Body of pancreas (tissue), 4 donors: ENCODE data around the gene WDR83. TPM values are rescaled to one million over a fixed set of nuclear protein-coding genes. Genes with fewer than 3 reads are reported as not detected.
A peak's percentile ranks its signal among the peaks of the same experiment; 100 is the strongest.

Experiments used
- ATAC-seq: fragments of 150-250 bp; one replicate; pipeline ENCODE4 v1.9.1; 2016
- DNase-seq, 4 donors: peaks; one replicate each; pipeline ENCODE4 v3.0.0-alpha.2; 2019
- H3K27ac ChIP-seq, 4 donors: fragments of 200-600 bp; sonication (generic); 1 replicate in 3 of 4; 2 replicates in 1 of 4; pipeline versions ENCODE4 v1.5.1 to v1.6.1; 2016 to 2019; ENCODE audit warnings: mild to moderate bottlenecking in 1 of 4, mixed read lengths in 1 of 4, moderate library complexity in 1 of 4
- H3K27me3 ChIP-seq, 2 donors: fragments of 200-600 bp; sonication (generic); one replicate each; pipeline ENCODE4 v1.6.0; 2016; ENCODE audit warnings: mild to moderate bottlenecking in 1 of 2
- H3K36me3 ChIP-seq, 2 donors: fragments of 200-600 bp; sonication (generic); replicated peaks in 1 of 2; 2 replicates each; pipeline ENCODE4 v1.5.1; 2016; ENCODE audit warnings: low read depth in 2 of 2; ENCODE audit not compliant: insufficient read depth in 1 of 2
- H3K4me1 ChIP-seq: fragments of 200-600 bp; sonication (generic); one replicate; pipeline ENCODE4 v1.6.0; 2016
- H3K4me3 ChIP-seq, 2 donors: fragments of 200-600 bp; sonication (generic); 1 replicate in 1 of 2; 2 replicates in 1 of 2; pipeline ENCODE4 v1.5.1; 2016 to 2019
- H3K9me3 ChIP-seq, 3 donors: fragments of 200-600 bp; sonication (generic); 1 replicate in 2 of 3; 2 replicates in 1 of 3; pipeline ENCODE4 v1.5.1; 2016
- POLR2A ChIP-seq, 3 donors: fragments of 450-650 bp; IDR thresholded peaks; one replicate each; pipeline ENCODE4 v1.6.1; 2016; ENCODE audit warnings: antibody characterized with exemption in 3 of 3, mild to moderate bottlenecking in 2 of 3
- WGBS, 2 donors: methylation state at CpG; one replicate each; pipeline ENCODE4 v1.1.5; 2017; 5-methylcytosine and 5-hydroxymethylcytosine counted together
- intact Hi-C: fragments of 100-400 bp; cut with DNase I; formaldehyde crosslinking; loops from one replicate; pipeline ENCODE4 v1.15.1; 2023
- small RNA-seq: library from RNA; depleted of rRNA; stranded (forward); fragments of <200 nt; gene quantifications from one replicate; pipeline ENCODE3, GENCODE V24; 2016
- total RNA-seq, 2 donors: library from RNA; depleted of rRNA; stranded (reverse); fragments of >200 nt; gene quantifications; one replicate each; pipeline ENCODE4 v1.1.0, GENCODE V29; 2016
- TF ChIP-seq, protein P1 (sequence below), 7 experiments: fragments of 450-650 bp in 4 of 7; fragments of 200-600 bp in 3 of 7; sonication (generic) in 3 of 7; IDR thresholded peaks; one replicate each; pipeline ENCODE4 v1.5.1; 2016 to 2019; ENCODE audit warnings: antibody characterized with exemption in 7 of 7

The WDR83 gene
- total RNA-seq, 2 donors from 2014 or later: 12.5 to 37.2 TPM

- WGBS, 2 donors: 1 to 2% methylated on average over 31 to 32 of the region's 32 CpGs
Observed at GRCh38 chr19:12722566-12723380, 56.2 kb downstream of the WDR83 start.

GRCh38 chr19:12723381-12723640, 56.7 kb downstream of the WDR83 start:
- peak overlapping the region; percentile 14 to 27 for H3K4me3 ChIP-seq
- DNase-seq (no peak), ATAC-seq (no peak)
- TF ChIP-seq POLR2A (IDR thresholded peaks at IDR 0.05): no peak
- TF ChIP-seq, protein P1, sequence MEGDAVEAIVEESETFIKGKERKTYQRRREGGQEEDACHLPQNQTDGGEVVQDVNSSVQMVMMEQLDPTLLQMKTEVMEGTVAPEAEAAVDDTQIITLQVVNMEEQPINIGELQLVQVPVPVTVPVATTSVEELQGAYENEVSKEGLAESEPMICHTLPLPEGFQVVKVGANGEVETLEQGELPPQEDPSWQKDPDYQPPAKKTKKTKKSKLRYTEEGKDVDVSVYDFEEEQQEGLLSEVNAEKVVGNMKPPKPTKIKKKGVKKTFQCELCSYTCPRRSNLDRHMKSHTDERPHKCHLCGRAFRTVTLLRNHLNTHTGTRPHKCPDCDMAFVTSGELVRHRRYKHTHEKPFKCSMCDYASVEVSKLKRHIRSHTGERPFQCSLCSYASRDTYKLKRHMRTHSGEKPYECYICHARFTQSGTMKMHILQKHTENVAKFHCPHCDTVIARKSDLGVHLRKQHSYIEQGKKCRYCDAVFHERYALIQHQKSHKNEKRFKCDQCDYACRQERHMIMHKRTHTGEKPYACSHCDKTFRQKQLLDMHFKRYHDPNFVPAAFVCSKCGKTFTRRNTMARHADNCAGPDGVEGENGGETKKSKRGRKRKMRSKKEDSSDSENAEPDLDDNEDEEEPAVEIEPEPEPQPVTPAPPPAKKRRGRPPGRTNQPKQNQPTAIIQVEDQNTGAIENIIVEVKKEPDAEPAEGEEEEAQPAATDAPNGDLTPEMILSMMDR (IDR thresholded peaks at IDR 0.05): no peak
- H3K27ac ChIP-seq: peak overlapping the region in 3 of 4 donors; percentile 86 to 93 (median 90)
- H3K9me3 ChIP-seq: no peaks in the 10 kb centered on the region
- peaks cover 37% of the 10 kb centered on the region for H3K4me1 ChIP-seq
- no peaks in the 10 kb centered on the region for H3K27me3 ChIP-seq
- 1 to 3% methylated on average over 7 of the region's 7 CpGs for WGBS, 2 donors
- intact Hi-C loops: no loop called here
- no peaks in the 10 kb centered on the region for H3K36me3 ChIP-seq

More at GRCh38 chr19:12722566-12723380, 56.2 kb downstream of the WDR83 start:
- peaks cover 37% of the 10 kb centered on the region for H3K4me1 ChIP-seq
- peak in 2 of 3 donors; percentile 37 to 41 for TF ChIP-seq POLR2A (IDR thresholded peaks at IDR 0.05)
- TF ChIP-seq, protein P1 (IDR thresholded peaks at IDR 0.05): peak in 1 of 7 experiments; percentile 5
- no peaks in the 10 kb centered on the region for H3K27me3 ChIP-seq
- H3K9me3 ChIP-seq: no peaks in the 10 kb centered on the region
- intact Hi-C loops: no loop called here
- DNase-seq: peak; percentile 96 to 99 (median 99)
- H3K27ac ChIP-seq: peak overlapping the region; percentile 53 to 93 (median 88)
- no peaks in the 10 kb centered on the region for H3K36me3 ChIP-seq
- peak; percentile 95 for ATAC-seq
- H3K4me3 ChIP-seq: peak overlapping the region; percentile 29 to 77

DNA sequence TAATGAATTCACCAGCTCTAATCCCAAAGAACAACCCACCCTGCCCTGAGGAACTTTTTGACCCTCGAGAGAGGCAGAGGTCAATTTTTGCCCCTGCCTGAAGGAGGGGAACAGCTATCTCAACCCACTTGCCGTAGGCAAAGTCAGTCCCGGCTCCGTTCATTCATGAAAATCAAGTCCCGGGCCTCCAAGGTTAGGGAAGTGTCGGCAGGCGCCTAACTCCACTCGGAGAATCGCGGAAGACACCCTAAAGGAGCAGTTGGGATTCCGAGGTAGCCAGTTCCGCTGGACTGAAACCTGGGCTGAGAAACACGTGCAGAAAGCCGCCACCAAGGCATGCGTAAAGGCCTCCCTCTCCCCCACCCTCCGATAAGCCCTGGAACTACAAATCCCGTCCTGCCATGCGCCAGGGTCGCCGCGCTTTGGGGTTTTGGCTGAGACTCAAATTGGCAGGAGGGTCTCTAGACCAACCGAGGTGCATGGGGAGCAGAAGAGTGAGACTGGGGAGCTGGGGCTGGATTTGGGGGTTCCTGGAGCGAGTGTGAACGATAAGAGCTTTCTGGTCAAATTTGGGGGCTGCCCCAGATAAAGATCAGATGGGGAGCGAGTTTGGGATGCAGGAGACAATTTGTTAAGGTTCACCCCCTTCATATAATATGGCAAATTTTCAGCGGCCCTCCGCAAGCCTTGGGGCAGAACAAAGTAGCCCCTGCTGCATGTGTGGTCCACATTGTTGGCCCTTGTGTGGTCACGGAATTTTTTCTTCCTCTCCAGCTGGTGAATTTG, 57.2 kb downstream of the WDR83 start, which contains the start of gene TNPO2:
TNPO2 (minus strand) TSS at position 292 of the 786 bp plus-strand sequence. CDS start 2,955 bp downstream, outside the sequence.
- ATAC-seq (no peak), DNase-seq (peak; percentile 54 to 64 (median 60))
- 4 to 5% methylated on average over 25 to 28 of the region's 28 CpGs for WGBS, 2 donors
- Histone ChIP-seq H3K27ac (peak within 1 kb of the TSS; percentile 53 to 93 (median 88)), H3K4me3 (peak within 1 kb of the TSS; percentile 14 to 27), H3K27me3 (no peaks in the 10 kb centered on the region), H3K36me3 (no peaks in the 10 kb centered on the region), H3K9me3 (no peaks in the 10 kb centered on the region), H3K4me1 (peaks cover 37% of the 10 kb centered on the region)
- TF ChIP-seq, protein P1 (IDR thresholded peaks at IDR 0.05): no peak
- peak in 1 of 3 donors; percentile 14 for TF ChIP-seq POLR2A (IDR thresholded peaks at IDR 0.05)
- intact Hi-C loops: no loop called here

Small RNA genes lying within 50 kb of the gene (small RNA-seq; reads per million reads assigned to genes)
- 34.0 reads per million, percentile 94 among the genes with 10 or more reads in this experiment for gene SNORD41

Other genes starting within 250 kb of the WDR83 start
- gene ZNF443, start 225.8 kb upstream of the WDR83 start, total RNA-seq: 1 to 10 TPM; 3.6 to 5.2 TPM
- 1 to 10 TPM; 2.3 to 3.1 TPM for gene ZNF709, start 182.0 kb upstream of the WDR83 start, total RNA-seq
- 10 to 100 TPM in 1 of 2 donors, 1 to 10 TPM in 1; 5.2 to 14.2 TPM for gene ZNF564, start 115.3 kb upstream of the WDR83 start, total RNA-seq
- gene ZNF490, start 56.0 kb upstream of the WDR83 start, total RNA-seq: 1 to 10 TPM; 2.0 to 2.6 TPM
- gene ZNF791, start 55.9 kb upstream of the WDR83 start, total RNA-seq: 10 to 100 TPM in 1 of 2 donors, 1 to 10 TPM in 1; 9.9 to 16.9 TPM
- 10 to 100 TPM; 30.0 to 48.0 TPM for gene MAN2B1, start 65 bp upstream of the WDR83 start, total RNA-seq
- gene DHPS, start 15.1 kb downstream of the WDR83 start, total RNA-seq: 100 to 1,000 TPM in 1 of 2 donors, 10 to 100 TPM in 1; 55.8 to 136 TPM
- not detected for gene GNG14, start 21.2 kb downstream of the WDR83 start, total RNA-seq
- 1 to 10 TPM; 3.9 to 4.0 TPM for gene FBXW9, start 29.8 kb downstream of the WDR83 start, total RNA-seq
- 10 to 100 TPM; 15.0 to 35.6 TPM for gene TNPO2, start 57.1 kb downstream of the WDR83 start, total RNA-seq
- gene TRIR, start 67.9 kb downstream of the WDR83 start, total RNA-seq: 100 to 1,000 TPM; 187 to 282 TPM
- 10 to 100 TPM; 13.2 to 22.8 TPM for gene GET3, start 70.7 kb downstream of the WDR83 start, total RNA-seq
- not detected for gene BEST2, start 85.0 kb downstream of the WDR83 start, total RNA-seq
- 100 to 1,000 TPM; 114 to 354 TPM for gene HOOK2, start 108.7 kb downstream of the WDR83 start, total RNA-seq
- gene JUNB, start 124.7 kb downstream of the WDR83 start, total RNA-seq: 100 to 1,000 TPM; 219 to 485 TPM
- 100 to 1,000 TPM; 105 to 146 TPM for gene PRDX2, start 135.0 kb downstream of the WDR83 start, total RNA-seq
- gene THSD8, start 135.3 kb downstream of the WDR83 start, total RNA-seq: not detected
- 1 to 10 TPM; 1.3 to 6.5 TPM for gene RNASEH2A, start 139.8 kb downstream of the WDR83 start, total RNA-seq
- under 1 TPM in 1 of 2 donors, not detected in 1; 0.52 TPM for gene RTBDN, start 167.8 kb downstream of the WDR83 start, total RNA-seq
- gene MAST1, start 171.7 kb downstream of the WDR83 start, total RNA-seq: under 1 TPM in 1 of 2 donors, not detected in 1; 0.26 TPM
- 10 to 100 TPM in 1 of 2 donors, 1 to 10 TPM in 1; 6.9 to 28.3 TPM for gene DNASE2, start 214.6 kb downstream of the WDR83 start, total RNA-seq
- gene KLF1, start 220.4 kb downstream of the WDR83 start, total RNA-seq: not detected
- gene GCDH, start 224.4 kb downstream of the WDR83 start, total RNA-seq: 10 to 100 TPM; 17.4 to 57.7 TPM